HG03571 (cell line): ENCODE results near the gene SAXO1.

Experiments
- ATAC-seq: cut with Tn5 transposase; IDR thresholded peaks from one replicate; pipeline ENCODE4 v1.9.1; 2021; ENCODE audit not compliant: unreplicated experiment

SAXO1 gene

GRCh38 chr9:18881758-18882157 is 151.3 kb downstream of the SAXO1 start:
- no peak for ATAC-seq

- no peak for ATAC-seq
These were observed 155.0 kb downstream of the SAXO1 start for GRCh38 chr9:18877984-18878383.
